Motor neuron (in vitro differentiated cells): ENCODE results near the gene SRRM1. TPM values are rescaled to one million over a fixed set of nuclear protein-coding genes. Genes with fewer than 3 reads are reported as not detected.
"Not testable (repeated sequence)": the region's sequence is repeated elsewhere in the genome, so short reads cannot be mapped to it uniquely, and the experiment has no call there.

Experiments
- ATAC-seq, 8 experiments: fragments of 200-7000 bp; cut with Tn5 transposase; replicated peaks in 6 of 8; 2 replicates each; pipeline ENCODE4 v1.8.0; 2021; ENCODE audit warnings: mild to moderate bottlenecking in 8 of 8, moderate library complexity in 8 of 8
- H3K27ac ChIP-seq, 2 donors: fragments of 250-450 bp; sonication (Bioruptor Pico); 2 replicates each; pipeline ENCODE4 v1.9.0; 2021; ENCODE audit warnings: antibody characterized with exemption in 2 of 2, mild to moderate bottlenecking in 2 of 2, moderate library complexity in 1 of 2
- H3K4me1 ChIP-seq, 2 donors: fragments of 250-450 bp; sonication (Bioruptor Pico); replicated peaks in 1 of 2; 2 replicates each; pipeline ENCODE4 v1.6.1; 2021; ENCODE audit warnings: antibody characterized with exemption in 2 of 2, mild to moderate bottlenecking in 2 of 2, moderate library complexity in 1 of 2
- H3K4me3 ChIP-seq, 5 donors: fragments of 250-450 bp; sonication (Bioruptor Pico); 2 replicates each; pipeline ENCODE4 v1.9.0; 2021; ENCODE audit warnings: antibody characterized with exemption in 5 of 5, mild to moderate bottlenecking in 5 of 5, moderate library complexity in 4 of 5
- WGBS, 10 experiments: fragments of 450-650 bp; shearing (Covaris generic); methylation state at CpG; one replicate each; pipeline ENCODE4 v1.0.0; 2022; 5-methylcytosine and 5-hydroxymethylcytosine counted together
- in situ Hi-C, 9 experiments: fragments of 400-800 bp; cut with MboI; loops; one replicate each; pipeline ENCODE4 v1.15.0; 2021; ENCODE audit warnings: low sequenced_read_pairs in 9 of 9, low pct_unique_long_range_greater_than_20kb in 2 of 9; ENCODE audit not compliant: unreplicated experiment in 9 of 9
- total RNA-seq, 8 experiments: library from RNA; unstranded; fragments of 300-600 nt; gene quantifications; 2 replicates each; pipeline versions ENCODE4 v1.2.3 to v1.2.4, GENCODE V29; 2022

The SRRM1 gene
- total RNA-seq, 8 experiments from 2014 or later, result 36.6 to 141 (median 69.1) TPM

- in situ Hi-C loops, result loop anchor here in 6 of 9 experiments (25.0 kb wide), 3 partner anchors 114 to 514 kb away; no protein-coding TSS in a partner anchor
- H3K4me3 ChIP-seq, H3K27ac ChIP-seq, H3K4me1 ChIP-seq, ATAC-seq: not testable (repeated sequence)
- 53 to 100% (median 93%) methylated on average over 1 to 8 of the region's 8 CpGs; no CpG with 5 or more reads in 2 of the 10 experiments for WGBS, 10 experiments
Observed at GRCh38 chr1:24698326-24698725, 55.2 kb downstream of the SRRM1 start.

GRCh38 chr1:24699628-24700027, 56.5 kb downstream of the SRRM1 start:
- in situ Hi-C loops, result loop anchor here in 6 of 9 experiments (25.0 kb wide), 3 partner anchors 113 to 513 kb away; no protein-coding TSS in a partner anchor
- H3K4me1 ChIP-seq, result peaks cover 4 to 5% of the 10 kb centered on the region in 2 donors
- H3K4me3 ChIP-seq, result no peak overlapping the region
- 14 to 100% (median 81%) methylated on average over 1 to 7 of the region's 7 CpGs; no CpG with 5 or more reads in 4 of the 10 experiments for WGBS, 10 experiments
- ATAC-seq, result no peak
- no peak overlapping the region for H3K27ac ChIP-seq

- no peak overlapping the region for H3K4me3 ChIP-seq
- no peak for ATAC-seq
- WGBS, 10 experiments, result 40 to 100% (median 81%) methylated on average over 1 to 8 of the region's 8 CpGs; no CpG with 5 or more reads in 2 of the 10 experiments
- peaks cover 13 to 18% of the 10 kb centered on the region in 2 donors for H3K4me1 ChIP-seq
- H3K27ac ChIP-seq, result no peak overlapping the region
- in situ Hi-C loops, result no loop called here
Observed at GRCh38 chr1:24702511-24703293, 59.6 kb downstream of the SRRM1 start.

GRCh38 chr1:24704411-24705259, 61.5 kb downstream of the SRRM1 start:
- WGBS, 10 experiments, result 20 to 100% (median 47%) methylated on average over 1 to 8 of the region's 16 CpGs; no CpG with 5 or more reads in 1 of the 10 experiments

GRCh38 chr1:24705260-24706073, 62.4 kb downstream of the SRRM1 start:
- ATAC-seq, result peak; percentile 62 to 99 (median 87)
- no peak overlapping the region for H3K4me3 ChIP-seq
- in situ Hi-C loops, result no loop called here
- peaks cover 13 to 18% of the 10 kb centered on the region in 2 donors for H3K4me1 ChIP-seq
- 34 to 86% (median 51%) methylated on average over 5 to 17 of the region's 18 CpGs for WGBS, 10 experiments
- H3K27ac ChIP-seq, result peak overlapping the region; percentile 60 to 83

More at GRCh38 chr1:24704411-24705259, 61.5 kb downstream of the SRRM1 start:
- in situ Hi-C loops, result no loop called here
- Histone ChIP-seq H3K27ac (peak overlapping the region; percentile 60 to 83), H3K4me1 (peaks cover 13 to 18% of the 10 kb centered on the region in 2 donors), H3K4me3 (peak overlapping the region in 1 of 5 donors; percentile 0)
- ATAC-seq, result peak in 5 of 8 experiments; percentile 85 to 92 (median 90)

GRCh38 chr1:24706074-24706389, 62.9 kb downstream of the SRRM1 start:
- H3K4me3 ChIP-seq, H3K27ac ChIP-seq, ATAC-seq, in situ Hi-C loops: not testable (repeated sequence)
- peaks cover 13 to 18% of the 10 kb centered on the region in 2 donors for H3K4me1 ChIP-seq
- 80 to 100% (median 93%) methylated on average over 1 to 9 of the region's 9 CpGs; no CpG with 5 or more reads in 5 of the 10 experiments for WGBS, 10 experiments

GRCh38 chr1:24707687-24708086, 64.6 kb downstream of the SRRM1 start:
- H3K4me1 ChIP-seq, result peaks cover 13 to 18% of the 10 kb centered on the region in 2 donors
- no peak overlapping the region for H3K27ac ChIP-seq
- no peak for ATAC-seq
- WGBS, 10 experiments, result no CpG with 5 or more reads among the region's 4 CpGs
- in situ Hi-C loops, result no loop called here
- H3K4me3 ChIP-seq, result no peak overlapping the region

GRCh38 chr1:24708938-24709337, 65.8 kb downstream of the SRRM1 start:
- WGBS, 10 experiments, result 83 to 100% (median 100%) methylated on average over 1 to 4 of the region's 4 CpGs; no CpG with 5 or more reads in 5 of the 10 experiments
- no peak overlapping the region for H3K4me3 ChIP-seq
- in situ Hi-C loops, result no loop called here
- no peak for ATAC-seq
- no peak overlapping the region for H3K27ac ChIP-seq
- peaks cover 13 to 18% of the 10 kb centered on the region in 2 donors for H3K4me1 ChIP-seq

- H3K4me1 ChIP-seq, result peaks cover 8 to 11% of the 10 kb centered on the region in 2 donors
- H3K4me3 ChIP-seq, result no peak overlapping the region
- ATAC-seq, result no peak
- in situ Hi-C loops, result no loop called here
- 0 to 100% (median 75%) methylated on average over 1 to 5 of the region's 5 CpGs; no CpG with 5 or more reads in 1 of the 10 experiments for WGBS, 10 experiments
- no peak overlapping the region for H3K27ac ChIP-seq
Observed at GRCh38 chr1:24709791-24710441, 66.8 kb downstream of the SRRM1 start.

- ATAC-seq, result no peak
- Histone ChIP-seq H3K4me3 (no peak overlapping the region), H3K4me1 (no peaks in the 10 kb centered on the region), H3K27ac (no peak overlapping the region)
- WGBS, 10 experiments, result 85 to 96% (median 91%) methylated on average over 2 to 4 of the region's 4 CpGs; no CpG with 5 or more reads in 3 of the 10 experiments
- in situ Hi-C loops, result no loop called here
Observed at GRCh38 chr1:24711329-24711728, 68.2 kb downstream of the SRRM1 start.

- ATAC-seq, result peak in 1 of 8 experiments; percentile 18
- no peaks in the 10 kb centered on the region for H3K4me1 ChIP-seq
- H3K27ac ChIP-seq, result no peak overlapping the region
- no peak overlapping the region for H3K4me3 ChIP-seq
- in situ Hi-C loops, result no loop called here
- 50 to 89% (median 78%) methylated on average over 2 to 3 of the region's 4 CpGs; no CpG with 5 or more reads in 2 of the 10 experiments for whole genome bisulfite sequencing, 10 experiments
Observed at GRCh38 chr1:24713176-24713575, 70.1 kb downstream of the SRRM1 start.

GRCh38 chr1:24713736-24714135, 70.6 kb downstream of the SRRM1 start:
- no peaks in the 10 kb centered on the region for H3K4me1 ChIP-seq
- ATAC-seq, result no peak
- no peak overlapping the region for H3K4me3 ChIP-seq
- WGBS, 10 experiments, result 40 to 100% (median 65%) methylated on average over 1 to 5 of the region's 5 CpGs; no CpG with 5 or more reads in 1 of the 10 experiments
- in situ Hi-C loops, result no loop called here
- no peak overlapping the region for H3K27ac ChIP-seq
